ENCODE results near the gene PROKR2.

- TF ChIP-seq CTCF (conservative IDR thresholded peaks at IDR 0.05; ENCODE audit: low read depth, low read length) (no peak), EZH2 (IDR thresholded peaks at IDR 0.05; ENCODE audit: low read length, unreplicated experiment) (no peak), EZH2phosphoT487 (IDR thresholded peaks at IDR 0.05; ENCODE audit: borderline replicate concordance, low read length) (no peak)
These were observed 34.2 kb downstream of the PROKR2 start for GRCh38 chr20:5282561-5282960.
